GM12878 (cell line): ENCODE measurements around the gene ADGRG1. TPM values are rescaled to one million over a fixed set of nuclear protein-coding genes. Genes with fewer than 3 reads are reported as not detected.

ENCODE experiments used
- ATAC-seq: fragments of 200-7000 bp; cut with Tn5 transposase; 3 replicates; pipeline ENCODE4 v1.9.1; 2020; ENCODE audit warnings: mild to moderate bottlenecking, moderate library complexity
- BruUV-seq: library from RNA; stranded (reverse); fragments of 400-500 nt; replicated peaks from 2 replicates; lab custom pipeline; 2021; lab: Mats Ljungman, UMichigan
- CTCF ChIA-PET: fragments of 300-600 bp; sonication (Branson Sonifier 250); formaldehyde crosslinking; extraction: SDS; loops from one replicate; lab custom pipeline; 2021; ENCODE audit warnings: inconsistent platforms; lab: Yijun Ruan, JAX
- POLR2A ChIA-PET: fragments of 350-600 bp; formaldehyde crosslinking; extraction: SDS; loops from one replicate; lab custom pipeline; 2021; ENCODE audit warnings: inconsistent platforms; lab: Charles Lee
- RAD21 ChIA-PET: fragments of 300-600 bp; sonication (Branson Sonifier 250); formaldehyde crosslinking; loops from one replicate; lab custom pipeline; 2023; ENCODE audit warnings: antibody characterized with exemption; ENCODE audit not compliant: unreplicated experiment; lab: Charles Lee
- SMC1A ChIA-PET: fragments of 300-600 bp; sonication (Branson Sonifier 250); formaldehyde crosslinking; loops from one replicate; lab custom pipeline; 2023; ENCODE audit not compliant: unreplicated experiment, uncharacterized antibody; lab: Charles Lee
- DNase-seq: peaks from one replicate; pipeline ENCODE4 v3.0.0-alpha.2; 2011; ENCODE audit warnings: low read depth, low spot score
- FAIRE-seq: peaks from 3 replicates; lab custom pipeline; 2011; peaks lifted over from hg19 to GRCh38; lab: Jason Lieb, UNC
- H2AFZ ChIP-seq: 2 replicates; pipeline ENCODE4 v1.6.0; 2011; ENCODE audit warnings: low read depth, low read length, control low read depth; ENCODE audit not compliant: control insufficient read depth
- H3K27ac ChIP-seq: 2 replicates; pipeline ENCODE4 v1.5.1; 2011; ENCODE audit warnings: control low read depth; ENCODE audit not compliant: control insufficient read depth, insufficient read depth
- H3K27me3 ChIP-seq, 2 experiments: replicated peaks in 1 of 2; 2 replicates each; pipeline versions ENCODE4 v1.6.0 to v1.6.1; 2011; ENCODE audit warnings: low read length in 1 of 2; ENCODE audit not compliant: control insufficient read depth in 2 of 2, insufficient read depth in 2 of 2
- H3K36me3 ChIP-seq, 2 experiments: 2 replicates each; pipeline ENCODE4 v1.5.1; 2011; ENCODE audit warnings: low read length in 1 of 2; ENCODE audit not compliant: control insufficient read depth in 2 of 2, insufficient read depth in 2 of 2
- H3K4me1 ChIP-seq: 2 replicates; pipeline ENCODE4 v1.6.1; 2011; ENCODE audit warnings: mild to moderate bottlenecking, low read length, moderate library complexity, mixed read lengths; ENCODE audit not compliant: control insufficient read depth, insufficient read depth
- H3K4me2 ChIP-seq: 2 replicates; pipeline ENCODE4 v1.6.0; 2011; ENCODE audit warnings: control low read depth; ENCODE audit not compliant: control insufficient read depth, insufficient read depth
- H3K4me3 ChIP-seq: fragments of 200-600 bp; sonication (generic); 2 replicates; pipeline ENCODE4 v1.5.1; 2016
- H3K79me2 ChIP-seq: 2 replicates; pipeline ENCODE4 v1.6.0; 2011; ENCODE audit warnings: low read length; ENCODE audit not compliant: control insufficient read depth, insufficient read depth
- H3K9ac ChIP-seq: 2 replicates; pipeline ENCODE4 v1.8.0; 2011; ENCODE audit warnings: low read length, control low read depth, mixed read lengths; ENCODE audit not compliant: control insufficient read depth, insufficient read depth
- H3K9me3 ChIP-seq: replicated peaks from 3 replicates; pipeline ENCODE4 v1.5.1; 2011; ENCODE audit warnings: mild to moderate bottlenecking, low read length; ENCODE audit not compliant: control insufficient read depth, insufficient read depth
- H4K20me1 ChIP-seq: 2 replicates; pipeline ENCODE4 v1.6.0; 2011; ENCODE audit not compliant: control insufficient read depth, insufficient read depth
- EGR1 ChIP-seq, 2 experiments: IDR thresholded peaks; 1 replicate in 1 of 2; 2 replicates in 1 of 2; pipeline ENCODE4 v1.6.1; 2011 to 2012; ENCODE audit warnings: low read depth in 2 of 2, low read length in 2 of 2, borderline replicate concordance in 1 of 2, mild to moderate bottlenecking in 1 of 2, moderate library complexity in 1 of 2
- WGBS: methylation state at CpG from one replicate; pipeline ENCODE4 v1.1.6; 2016; ENCODE audit warnings: low lambda C conversion rate; ENCODE audit not compliant: insufficient replicate concordance, insufficient coverage; ENCODE audit errors: missing lambda C conversion rate; 5-methylcytosine and 5-hydroxymethylcytosine counted together
- in situ Hi-C: fragments of 300-500 bp; cut with MboI; formaldehyde crosslinking; loops from 9 replicates; pipeline ENCODE4 v1.14.3; 2018; ENCODE audit warnings: mixed read lengths
- intact Hi-C: fragments of 100-400 bp; cut with micrococcal nuclease; formaldehyde crosslinking; loops from one replicate; pipeline ENCODE4 v1.14.2; 2022; ENCODE audit not compliant: unreplicated experiment
- polyA plus RNA-seq, 11 experiments: library from polyadenylated mRNA; depleted of rRNA in 4 of 11; unstranded in 6 of 11; stranded (reverse) in 5 of 11; fragments of >200 nt; fragmentation: Nextera tagmentation in 4 of 11; fragmentation: Illumina TruSeq in 1 of 11; extraction: Ambion mirVana in 4 of 11; extraction: Trizol in 1 of 11; gene quantifications; 1 replicate in 1 of 11; 2 replicates in 10 of 11; pipeline versions ENCODE4 v1.2.1 to v1.2.3, GENCODE V29; 2011 to 2016; ENCODE audit warnings: inconsistent platforms in 2 of 11, missing spikeins in 2 of 11, low read depth in 1 of 11
- total RNA-seq, 4 experiments: library from RNA; depleted of rRNA in 3 of 4; stranded (reverse); fragments of >200 nt in 3 of 4; fragmentation: Illumina TruSeq in 1 of 4; extraction: Trizol in 1 of 4; gene quantifications; 2 replicates each; pipeline versions ENCODE4 v1.2.1 to v1.2.3, GENCODE V29; 2013 to 2021
- TF ChIP-seq, protein P1 (sequence below): IDR thresholded peaks from 2 replicates; pipeline ENCODE4 v1.6.1; 2011; ENCODE audit warnings: borderline replicate concordance, low read depth, mild to moderate bottlenecking, moderate library complexity, low read length; ENCODE audit not compliant: insufficient read depth, poor library complexity, severe bottlenecking

The ADGRG1 gene
- total and polyA plus RNA-seq, 10 of the 15 experiments (the other 5 are each of a cell fraction or from before 2014, with no cell fraction given) = 0.07 to 2.0 (median 0.75) TPM

DNA sequence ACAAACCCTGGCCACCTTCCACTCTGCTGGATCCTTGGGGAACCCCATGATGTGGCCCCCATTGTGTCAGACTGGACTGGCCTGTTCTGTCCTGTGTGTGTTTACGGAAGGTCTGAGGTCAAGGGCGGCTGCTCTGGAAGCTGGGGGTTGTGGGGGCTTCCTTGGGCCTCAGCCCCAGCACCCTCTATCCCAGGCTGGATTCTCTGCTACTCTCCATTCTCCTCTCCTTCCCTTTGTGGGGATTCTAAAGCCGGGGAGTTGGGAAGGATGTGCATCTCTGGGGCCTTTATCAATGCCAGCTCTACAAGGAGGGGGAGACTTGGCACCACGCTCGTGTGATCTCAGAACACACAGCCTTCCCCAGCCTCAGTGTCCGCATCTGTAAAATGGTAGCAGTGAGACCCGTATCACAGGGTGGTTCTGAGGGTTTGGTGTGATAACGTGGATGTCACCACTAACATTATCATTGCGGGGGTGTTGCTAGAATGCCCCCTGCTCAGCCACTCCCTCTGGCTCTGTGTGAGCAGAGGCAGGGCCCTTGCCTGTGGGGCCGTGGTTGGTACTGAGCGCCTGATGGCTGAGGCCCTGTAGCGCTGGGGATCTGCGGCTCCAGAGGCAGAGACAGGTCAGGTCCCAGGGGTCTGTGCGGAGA, 18.1 kb downstream of the ADGRG1 start:
- BruUV-seq = no TSS peak
- no peak overlapping the region for H3K9ac ChIP-seq
- FAIRE-seq (no peak), ATAC-seq (no peak), DNase-seq (no peak)
- H3K4me1 ChIP-seq = peaks cover 19% of the 10 kb centered on the region
- ChIA-PET SMC1A (interaction anchor here (1.0 to 6.6 kb wide), 8 partner anchors 8 to 70 kb away, joined by 3 to 126 read pairs (median 39); no protein-coding TSS in a partner anchor), RAD21 (interaction anchor here (0.5 to 6.0 kb wide), 9 partner anchors 7 to 74 kb away, joined by 3 to 88 read pairs (median 17); no protein-coding TSS in a partner anchor), POLR2A (interaction anchor here (0.6 to 1.4 kb wide), 2 partner anchors 36 to 678 kb away, joined by 5 to 11 read pairs; no protein-coding TSS in a partner anchor), CTCF (interaction anchor here (1.0 to 8.1 kb wide), 10 partner anchors 8 to 228 kb away, joined by 3 to 210 read pairs (median 20); partner anchors contain the start of gene KATNB1)
- H3K79me2 ChIP-seq = no peaks in the 10 kb centered on the region
- intact Hi-C loops = no loop called here
- no peaks in the 10 kb centered on the region for H3K36me3 ChIP-seq
- no peaks in the 10 kb centered on the region for H3K9me3 ChIP-seq
- no peak overlapping the region for H3K4me3 ChIP-seq
- 28% methylated on average over 14 of the region's 14 CpGs for WGBS
- no peaks in the 10 kb centered on the region for H3K27me3 ChIP-seq
- H4K20me1 ChIP-seq = no peaks in the 10 kb centered on the region
- no peak overlapping the region for H3K4me2 ChIP-seq
- no peak overlapping the region for H2AFZ ChIP-seq
- in situ Hi-C loops = no loop called here
- TF ChIP-seq, protein P1, sequence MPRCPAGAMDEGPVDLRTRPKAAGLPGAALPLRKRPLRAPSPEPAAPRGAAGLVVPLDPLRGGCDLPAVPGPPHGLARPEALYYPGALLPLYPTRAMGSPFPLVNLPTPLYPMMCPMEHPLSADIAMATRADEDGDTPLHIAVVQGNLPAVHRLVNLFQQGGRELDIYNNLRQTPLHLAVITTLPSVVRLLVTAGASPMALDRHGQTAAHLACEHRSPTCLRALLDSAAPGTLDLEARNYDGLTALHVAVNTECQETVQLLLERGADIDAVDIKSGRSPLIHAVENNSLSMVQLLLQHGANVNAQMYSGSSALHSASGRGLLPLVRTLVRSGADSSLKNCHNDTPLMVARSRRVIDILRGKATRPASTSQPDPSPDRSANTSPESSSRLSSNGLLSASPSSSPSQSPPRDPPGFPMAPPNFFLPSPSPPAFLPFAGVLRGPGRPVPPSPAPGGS = no peak
- 0 out of 3 replicates have a peak, but pooled peaks of 1 of the 2 experiments have one; percentile 16 for TF ChIP-seq EGR1 (IDR thresholded peaks at IDR 0.05; ENCODE audit: borderline replicate concordance in 1 of 2, low read depth in 2 of 2, low read length in 2 of 2)
- no peak overlapping the region for H3K27ac ChIP-seq
